ENCODE data around the gene ARL15.
"Not testable (repeated sequence)": the region's sequence is repeated elsewhere in the genome, so short reads cannot be mapped to it uniquely, and the experiment has no call there.

The ARL15 gene

GRCh38 chr5:53879708-53880323, 430.6 kb downstream of the ARL15 start:
- no peak for DNase-seq

- no peak for DNase-seq
These were observed 432.4 kb downstream of the ARL15 start for GRCh38 chr5:53878015-53878414.

GRCh38 chr5:53877243-53877642, 433.1 kb downstream of the ARL15 start:
- DNase-seq = no peak

- no peak for DNase-seq
These were observed 436.0 kb downstream of the ARL15 start for GRCh38 chr5:53874409-53874808.

- DNase-seq = no peak
These were observed 437.1 kb downstream of the ARL15 start for GRCh38 chr5:53873235-53873634.

GRCh38 chr5:53871775-53872174, 438.6 kb downstream of the ARL15 start:
- no peak for DNase-seq

- no peak for DNase-seq
These were observed 439.3 kb downstream of the ARL15 start for GRCh38 chr5:53871050-53871449.

GRCh38 chr5:53858700-53859456, 451.5 kb downstream of the ARL15 start:
- DNase-seq = no peak

- no peak for DNase-seq
These were observed 453.9 kb downstream of the ARL15 start for GRCh38 chr5:53856506-53856905.

GRCh38 chr5:53836851-53837430, 473.4 kb downstream of the ARL15 start:
- not testable (repeated sequence) for DNase-seq

GRCh38 chr5:53834500-53834899, 475.9 kb downstream of the ARL15 start:
- DNase-seq = no peak

All from NCI-H1694 treated with DMSO at 0.1 percent for 48 hours (cell line).